K562 (cell line): ENCODE data around the gene PLPP1.

Experiments used
- CC2D1A ChIP-seq: fragments of 450-650 bp; IDR thresholded peaks from 2 replicates; pipeline ENCODE4 v1.6.1; 2017; ENCODE audit warnings: mild to moderate bottlenecking
- DPF2 ChIP-seq: fragments of 450-650 bp; IDR thresholded peaks from 2 replicates; pipeline ENCODE4 v1.6.1; 2016
- EP300 ChIP-seq: IDR thresholded peaks from 2 replicates; pipeline ENCODE4 v1.6.1; 2012; ENCODE audit warnings: low read length, improper control_type of control experiment
- HOXB6 ChIP-seq: fragments of 250-450 bp; sonication (Bioruptor Pico); IDR thresholded peaks from 2 replicates; pipeline ENCODE4 v1.5.1; 2022; ENCODE audit warnings: mild to moderate bottlenecking, borderline replicate concordance
- IRF1 ChIP-seq: sonication (generic); formaldehyde crosslinking; IDR thresholded peaks from 2 replicates; pipeline ENCODE4 v1.8.0; 2022; ENCODE audit warnings: missing genetic modification reagents, mild to moderate bottlenecking, borderline replicate concordance
- MTA2 ChIP-seq: fragments of 450-650 bp; IDR thresholded peaks from 2 replicates; pipeline ENCODE4 v1.6.1; 2016; ENCODE audit warnings: low read depth
- PHB2 ChIP-seq: fragments of 450-650 bp; IDR thresholded peaks from 2 replicates; pipeline ENCODE4 v1.6.1; 2017; ENCODE audit warnings: low read depth
- RBM25 ChIP-seq: fragments of 200-400 bp; formaldehyde crosslinking; IDR thresholded peaks from 2 replicates; pipeline ENCODE4 v1.6.1; 2018; ENCODE audit warnings: low read length, low read depth, moderate library complexity; ENCODE audit not compliant: severe bottlenecking
- TFE3 ChIP-seq: fragments of 450-650 bp; formaldehyde crosslinking; IDR thresholded peaks from 2 replicates; pipeline ENCODE4 v1.4.0; 2020; ENCODE audit warnings: mild to moderate bottlenecking, mixed read lengths
- ZNF232 ChIP-seq: sonication (generic); formaldehyde crosslinking; IDR thresholded peaks from 2 replicates; pipeline ENCODE4 v1.8.0; 2022; ENCODE audit warnings: mild to moderate bottlenecking, missing genetic modification reagents

DNA sequence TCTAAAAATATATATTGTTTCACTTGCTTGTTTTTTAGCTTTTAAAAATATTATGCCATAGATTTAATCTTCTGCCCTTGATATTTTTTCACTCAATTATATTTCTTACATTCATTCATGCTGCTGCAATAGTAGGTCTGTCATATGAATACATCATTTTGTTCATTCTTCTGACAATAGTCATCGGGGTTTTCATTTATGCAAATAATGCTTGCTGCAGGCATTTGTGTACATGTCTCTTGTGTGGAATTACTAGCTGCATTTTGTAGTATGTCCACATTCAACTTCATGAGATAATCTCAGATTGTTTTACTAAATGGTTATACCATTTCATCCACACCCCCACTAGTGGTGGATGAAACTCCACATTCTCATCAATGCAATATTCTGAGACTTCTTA, 5.3 kb upstream of the PLPP1 start:
- no peak for TF ChIP-seq RBM25
- no peak for TF ChIP-seq TFE3
- TF ChIP-seq MTA2, result no peak
- no peak for TF ChIP-seq DPF2
- TF ChIP-seq EP300, result no peak
- no peak for TF ChIP-seq ZNF232
- no peak for TF ChIP-seq PHB2
- no peak for TF ChIP-seq CC2D1A
- TF ChIP-seq IRF1, result no peak
- TF ChIP-seq HOXB6 (CRISPR knock-in tag), result no peak
